Stomach (tissue), 4 donors: ENCODE data around the gene APH1B.

ENCODE experiments used
- CTCF ChIP-seq, 7 experiments: fragments of 450-650 bp in 4 of 7; fragments of 200-600 bp in 3 of 7; sonication (generic) in 3 of 7; IDR thresholded peaks; one replicate each; pipeline ENCODE4 v1.5.1; 2016 to 2019; ENCODE audit warnings: antibody characterized with exemption in 7 of 7, control low read depth in 2 of 7, mild to moderate bottlenecking in 1 of 7
- EP300 ChIP-seq: sonication (generic); formaldehyde crosslinking; IDR thresholded peaks from one replicate; pipeline ENCODE4 v1.6.1; 2017; ENCODE audit warnings: antibody characterized with exemption
- POLR2A ChIP-seq, 4 donors: fragments of 450-650 bp; IDR thresholded peaks; one replicate each; pipeline ENCODE4 v1.6.1; 2016; ENCODE audit warnings: antibody characterized with exemption in 4 of 4, control low read depth in 2 of 4, mild to moderate bottlenecking in 1 of 4, moderate library complexity in 1 of 4
- POLR2AphosphoS5 ChIP-seq, 3 donors: sonication (generic); formaldehyde crosslinking; IDR thresholded peaks; one replicate each; pipeline ENCODE4 v1.6.1; 2016; ENCODE audit warnings: antibody characterized with exemption in 3 of 3

- no peak for TF ChIP-seq CTCF (IDR thresholded peaks at IDR 0.05)
- TF ChIP-seq EP300: no peak
- TF ChIP-seq POLR2A (IDR thresholded peaks at IDR 0.05): no peak
- no peak for TF ChIP-seq POLR2AphosphoS5 (IDR thresholded peaks at IDR 0.05)
Observed at GRCh38 chr15:63335543-63336240, 58.3 kb downstream of the APH1B start.
